GM10266 (cell line): ENCODE measurements around the gene PARD3B.

Experiments
- DNase-seq: peaks from one replicate; pipeline ENCODE4 v3.0.0; 2012; ENCODE audit errors: extremely low spot score
- TF ChIP-seq, protein P1 (sequence below): IDR thresholded peaks from 2 replicates; pipeline ENCODE4 v1.5.1; 2012; ENCODE audit warnings: mild to moderate bottlenecking, low read depth; ENCODE audit not compliant: control insufficient read depth, insufficient read depth; ENCODE audit errors: missing control alignments

Gene PARD3B

GRCh38 chr2:204665771-204666170 is 120.5 kb downstream of the PARD3B start:
- TF ChIP-seq, protein P1, sequence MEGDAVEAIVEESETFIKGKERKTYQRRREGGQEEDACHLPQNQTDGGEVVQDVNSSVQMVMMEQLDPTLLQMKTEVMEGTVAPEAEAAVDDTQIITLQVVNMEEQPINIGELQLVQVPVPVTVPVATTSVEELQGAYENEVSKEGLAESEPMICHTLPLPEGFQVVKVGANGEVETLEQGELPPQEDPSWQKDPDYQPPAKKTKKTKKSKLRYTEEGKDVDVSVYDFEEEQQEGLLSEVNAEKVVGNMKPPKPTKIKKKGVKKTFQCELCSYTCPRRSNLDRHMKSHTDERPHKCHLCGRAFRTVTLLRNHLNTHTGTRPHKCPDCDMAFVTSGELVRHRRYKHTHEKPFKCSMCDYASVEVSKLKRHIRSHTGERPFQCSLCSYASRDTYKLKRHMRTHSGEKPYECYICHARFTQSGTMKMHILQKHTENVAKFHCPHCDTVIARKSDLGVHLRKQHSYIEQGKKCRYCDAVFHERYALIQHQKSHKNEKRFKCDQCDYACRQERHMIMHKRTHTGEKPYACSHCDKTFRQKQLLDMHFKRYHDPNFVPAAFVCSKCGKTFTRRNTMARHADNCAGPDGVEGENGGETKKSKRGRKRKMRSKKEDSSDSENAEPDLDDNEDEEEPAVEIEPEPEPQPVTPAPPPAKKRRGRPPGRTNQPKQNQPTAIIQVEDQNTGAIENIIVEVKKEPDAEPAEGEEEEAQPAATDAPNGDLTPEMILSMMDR = no peak
- DNase-seq = no peak

GRCh38 chr2:204667990-204668389 is 122.7 kb downstream of the PARD3B start:
- no peak for DNase-seq
- TF ChIP-seq, protein P1 = no peak

DNA sequence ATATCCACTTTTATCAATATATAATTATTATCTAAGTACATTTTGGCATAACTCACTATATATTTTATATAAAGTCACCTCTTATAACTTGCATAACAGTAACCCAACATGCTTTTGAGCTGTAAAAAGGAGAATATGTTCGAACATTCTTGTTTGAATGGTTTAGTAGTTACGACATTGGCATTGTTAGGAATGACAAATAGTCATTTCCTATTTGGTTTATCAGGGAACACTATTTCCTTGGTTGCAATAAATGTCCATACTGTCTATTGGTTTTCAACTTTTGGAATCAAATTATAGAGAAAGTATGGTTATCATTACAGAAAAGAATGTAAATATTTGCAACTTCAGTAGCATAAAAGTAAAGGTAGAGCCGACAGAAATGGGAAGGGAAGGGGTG is 124.1 kb downstream of the PARD3B start:
- TF ChIP-seq, protein P1 = no peak

GRCh38 chr2:204670124-204670523 is 124.8 kb downstream of the PARD3B start:
- no peak for DNase-seq
- TF ChIP-seq, protein P1 = no peak

More for the DNA sequence above, 124.1 kb downstream of the PARD3B start:
- no peak for DNase-seq

DNA sequence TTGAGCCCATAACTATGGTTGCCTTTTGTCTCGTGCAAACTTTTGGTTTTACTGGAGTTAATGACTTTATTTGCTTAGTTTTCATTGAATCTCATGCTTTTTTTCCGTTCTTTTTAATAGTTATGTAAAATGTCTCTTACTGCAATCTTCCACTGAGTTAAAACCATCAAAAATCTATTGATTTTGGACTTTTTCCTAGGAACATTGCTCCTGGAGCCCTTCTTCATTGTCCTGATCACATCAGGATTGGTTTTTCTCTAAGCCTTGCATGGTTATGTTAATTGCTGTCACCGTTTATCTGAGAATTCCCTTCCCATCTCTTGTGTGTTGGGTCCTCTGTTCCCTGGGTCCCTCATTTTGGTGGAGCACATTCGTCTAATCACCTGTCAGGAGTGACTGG is 125.5 kb downstream of the PARD3B start:
- TF ChIP-seq, protein P1 = no peak
- DNase-seq = no peak

GRCh38 chr2:204672772-204673171 is 127.5 kb downstream of the PARD3B start:
- no peak for DNase-seq
- TF ChIP-seq, protein P1 = no peak

DNA sequence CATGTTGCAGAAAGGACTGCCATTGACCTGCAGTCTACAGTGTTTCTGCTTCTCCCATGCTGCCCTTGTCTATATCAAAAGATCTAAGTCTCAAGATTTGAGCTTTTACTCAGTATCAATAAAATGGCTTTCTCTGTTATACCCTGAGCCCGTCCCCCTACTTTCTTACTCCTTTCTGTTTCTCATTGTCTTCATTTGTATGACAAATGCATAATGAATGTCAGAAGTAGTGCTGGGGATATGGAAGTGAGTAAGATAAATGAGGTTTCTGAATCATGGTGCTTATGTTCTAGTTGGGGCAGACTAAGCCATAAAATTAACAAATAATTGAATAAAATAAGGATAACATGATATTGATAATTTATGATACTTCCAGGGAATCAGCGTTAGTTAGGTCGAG is 128.6 kb downstream of the PARD3B start:
- DNase-seq = no peak
- TF ChIP-seq, protein P1 = no peak
